GM12878 (cell line): ENCODE results near the gene TGFB2. TPM values are rescaled to one million over a fixed set of nuclear protein-coding genes. Genes with fewer than 3 reads are reported as not detected.
A peak's percentile ranks its signal among the peaks of the same experiment; 100 is the strongest.

Experiments
- ATAC-seq: fragments of 200-7000 bp; cut with Tn5 transposase; 3 replicates; pipeline ENCODE4 v1.9.1; 2020; ENCODE audit warnings: mild to moderate bottlenecking, moderate library complexity
- BruUV-seq: library from RNA; stranded (reverse); fragments of 400-500 nt; replicated peaks from 2 replicates; lab custom pipeline; 2021; lab: Mats Ljungman, UMichigan
- CTCF ChIA-PET: fragments of 300-600 bp; sonication (Branson Sonifier 250); formaldehyde crosslinking; extraction: SDS; loops from one replicate; lab custom pipeline; 2021; ENCODE audit warnings: inconsistent platforms; lab: Yijun Ruan, JAX
- POLR2A ChIA-PET: fragments of 350-600 bp; formaldehyde crosslinking; extraction: SDS; loops from one replicate; lab custom pipeline; 2021; ENCODE audit warnings: inconsistent platforms; lab: Charles Lee
- RAD21 ChIA-PET: fragments of 300-600 bp; sonication (Branson Sonifier 250); formaldehyde crosslinking; loops from one replicate; lab custom pipeline; 2023; ENCODE audit warnings: antibody characterized with exemption; ENCODE audit not compliant: unreplicated experiment; lab: Charles Lee
- SMC1A ChIA-PET: fragments of 300-600 bp; sonication (Branson Sonifier 250); formaldehyde crosslinking; loops from one replicate; lab custom pipeline; 2023; ENCODE audit not compliant: unreplicated experiment, uncharacterized antibody; lab: Charles Lee
- DNase-seq: peaks from one replicate; pipeline ENCODE4 v3.0.0-alpha.2; 2011; ENCODE audit warnings: low read depth, low spot score
- FAIRE-seq: peaks from 3 replicates; lab custom pipeline; 2011; peaks lifted over from hg19 to GRCh38; lab: Jason Lieb, UNC
- H2AFZ ChIP-seq: 2 replicates; pipeline ENCODE4 v1.6.0; 2011; ENCODE audit warnings: low read depth, low read length, control low read depth; ENCODE audit not compliant: control insufficient read depth
- H3K27ac ChIP-seq: 2 replicates; pipeline ENCODE4 v1.5.1; 2011; ENCODE audit warnings: control low read depth; ENCODE audit not compliant: control insufficient read depth, insufficient read depth
- H3K27me3 ChIP-seq, 2 experiments: replicated peaks in 1 of 2; 2 replicates each; pipeline versions ENCODE4 v1.6.0 to v1.6.1; 2011; ENCODE audit warnings: low read length in 1 of 2; ENCODE audit not compliant: control insufficient read depth in 2 of 2, insufficient read depth in 2 of 2
- H3K36me3 ChIP-seq, 2 experiments: 2 replicates each; pipeline ENCODE4 v1.5.1; 2011; ENCODE audit warnings: low read length in 1 of 2; ENCODE audit not compliant: control insufficient read depth in 2 of 2, insufficient read depth in 2 of 2
- H3K4me1 ChIP-seq: 2 replicates; pipeline ENCODE4 v1.6.1; 2011; ENCODE audit warnings: mild to moderate bottlenecking, low read length, moderate library complexity, mixed read lengths; ENCODE audit not compliant: control insufficient read depth, insufficient read depth
- H3K4me2 ChIP-seq: 2 replicates; pipeline ENCODE4 v1.6.0; 2011; ENCODE audit warnings: control low read depth; ENCODE audit not compliant: control insufficient read depth, insufficient read depth
- H3K4me3 ChIP-seq: fragments of 200-600 bp; sonication (generic); 2 replicates; pipeline ENCODE4 v1.5.1; 2016
- H3K79me2 ChIP-seq: 2 replicates; pipeline ENCODE4 v1.6.0; 2011; ENCODE audit warnings: low read length; ENCODE audit not compliant: control insufficient read depth, insufficient read depth
- H3K9ac ChIP-seq: 2 replicates; pipeline ENCODE4 v1.8.0; 2011; ENCODE audit warnings: low read length, control low read depth, mixed read lengths; ENCODE audit not compliant: control insufficient read depth, insufficient read depth
- H3K9me3 ChIP-seq: replicated peaks from 3 replicates; pipeline ENCODE4 v1.5.1; 2011; ENCODE audit warnings: mild to moderate bottlenecking, low read length; ENCODE audit not compliant: control insufficient read depth, insufficient read depth
- H4K20me1 ChIP-seq: 2 replicates; pipeline ENCODE4 v1.6.0; 2011; ENCODE audit not compliant: control insufficient read depth, insufficient read depth
- CTCF ChIP-seq, 3 experiments: IDR thresholded peaks in 2 of 3; conservative IDR thresholded peaks in 1 of 3; 2 replicates each; pipeline ENCODE4 v1.5.1; 2011; ENCODE audit warnings: low read depth in 3 of 3, low read length in 3 of 3, mild to moderate bottlenecking in 3 of 3, control low read depth in 2 of 3, moderate library complexity in 2 of 3, inconsistent platforms in 1 of 3, mixed read lengths in 1 of 3; ENCODE audit not compliant: control insufficient read depth in 2 of 3, insufficient read depth in 1 of 3; ENCODE audit errors: extremely low read depth in 1 of 3
- EED ChIP-seq: sonication (generic); IDR thresholded peaks from 2 replicates; pipeline ENCODE4 v1.6.1; 2016; ENCODE audit warnings: antibody characterized with exemption, low read depth
- EP300 ChIP-seq, 2 experiments: fragments of 150-350 bp in 1 of 2; IDR thresholded peaks; 2 replicates each; pipeline ENCODE4 v1.6.1; 2011 to 2012; ENCODE audit warnings: low read depth in 2 of 2, low read length in 2 of 2, borderline replicate concordance in 1 of 2, improper control_type of control experiment in 1 of 2, inconsistent platforms in 1 of 2; ENCODE audit not compliant: control insufficient read depth in 1 of 2
- RAD21 ChIP-seq: IDR thresholded peaks from 2 replicates; pipeline ENCODE4 v1.6.1; 2011; ENCODE audit warnings: mild to moderate bottlenecking, low read depth, low read length, moderate library complexity; ENCODE audit not compliant: insufficient read depth
- SMC3 ChIP-seq: IDR thresholded peaks from 2 replicates; pipeline ENCODE4 v1.6.1; 2011; ENCODE audit warnings: low read length, improper control_type of control experiment, borderline replicate concordance
- SPI1 ChIP-seq: IDR thresholded peaks from 2 replicates; pipeline ENCODE4 v1.6.1; 2011; ENCODE audit warnings: low read depth, mild to moderate bottlenecking, low read length, moderate library complexity, borderline replicate concordance; ENCODE audit not compliant: insufficient read depth
- TARDBP ChIP-seq: IDR thresholded peaks from 2 replicates; pipeline ENCODE4 v1.6.1; 2016; ENCODE audit warnings: borderline replicate concordance
- ZNF217 ChIP-seq: fragments of 450-650 bp; IDR thresholded peaks from 2 replicates; pipeline ENCODE4 v1.6.1; 2017; ENCODE audit warnings: antibody characterized with exemption, mild to moderate bottlenecking
- WGBS: methylation state at CpG from one replicate; pipeline ENCODE4 v1.1.6; 2016; ENCODE audit warnings: low lambda C conversion rate; ENCODE audit not compliant: insufficient replicate concordance, insufficient coverage; ENCODE audit errors: missing lambda C conversion rate; 5-methylcytosine and 5-hydroxymethylcytosine counted together
- in situ Hi-C: fragments of 300-500 bp; cut with MboI; formaldehyde crosslinking; loops from 9 replicates; pipeline ENCODE4 v1.14.3; 2018; ENCODE audit warnings: mixed read lengths
- intact Hi-C: fragments of 100-400 bp; cut with micrococcal nuclease; formaldehyde crosslinking; loops from one replicate; pipeline ENCODE4 v1.14.2; 2022; ENCODE audit not compliant: unreplicated experiment
- polyA plus RNA-seq, 11 experiments: library from polyadenylated mRNA; depleted of rRNA in 4 of 11; unstranded in 6 of 11; stranded (reverse) in 5 of 11; fragments of >200 nt; fragmentation: Nextera tagmentation in 4 of 11; fragmentation: Illumina TruSeq in 1 of 11; extraction: Ambion mirVana in 4 of 11; extraction: Trizol in 1 of 11; gene quantifications; 1 replicate in 1 of 11; 2 replicates in 10 of 11; pipeline versions ENCODE4 v1.2.1 to v1.2.3, GENCODE V29; 2011 to 2016; ENCODE audit warnings: inconsistent platforms in 2 of 11, missing spikeins in 2 of 11, low read depth in 1 of 11
- total RNA-seq, 4 experiments: library from RNA; depleted of rRNA in 3 of 4; stranded (reverse); fragments of >200 nt in 3 of 4; fragmentation: Illumina TruSeq in 1 of 4; extraction: Trizol in 1 of 4; gene quantifications; 2 replicates each; pipeline versions ENCODE4 v1.2.1 to v1.2.3, GENCODE V29; 2013 to 2021

Gene TGFB2
- total and polyA plus RNA-seq, 10 of the 15 experiments (the other 5 are each of a cell fraction or from before 2014, with no cell fraction given), result 0.03 to 0.11 (median 0.04) TPM; not detected in 6

- TF ChIP-seq SPI1, result no peak
- TF ChIP-seq TARDBP, result no peak
- no peak for TF ChIP-seq ZNF217
- TF ChIP-seq EED, result no peak
- TF ChIP-seq, all 136 proteins: peak for 0
These were observed 16.4 kb upstream of the TGFB2 start (continued) for GRCh38 chr1:218328769-218329168.

- Histone ChIP-seq H2AFZ (no peak overlapping the region), H3K27ac (no peak overlapping the region), H3K36me3 (no peaks in the 10 kb centered on the region), H3K4me2 (no peak overlapping the region), H3K9ac (no peak overlapping the region), H4K20me1 (no peaks in the 10 kb centered on the region), H3K4me1 (no peaks in the 10 kb centered on the region), H3K9me3 (no peaks in the 10 kb centered on the region), H3K79me2 (no peaks in the 10 kb centered on the region), H3K4me3 (no peak overlapping the region), H3K27me3 (no peaks in the 10 kb centered on the region)
- POLR2A ChIA-PET, result no interaction called here
- TF ChIP-seq CTCF (IDR thresholded peaks at IDR 0.05 in 2 of 3, conservative IDR thresholded peaks at IDR 0.05 in 1 of 3; ENCODE audit: control insufficient read depth in 2 of 3, extremely low read depth in 1 of 3, insufficient read depth in 1 of 3, low read depth in 3 of 3, low read length in 3 of 3) (peak; percentile 36 to 69 (median 39); a peak in 5 of 6 replicates), RAD21 (peak; percentile 71), SMC3 (peak; percentile 48; the same call in 1 of the 2 replicates), EP300 (IDR thresholded peaks at IDR 0.05; ENCODE audit: borderline replicate concordance in 1 of 2, control insufficient read depth in 1 of 2, low read depth in 2 of 2, low read length in 2 of 2) (no peak)
- FAIRE-seq (peak; percentile 68), DNase-seq (no peak), ATAC-seq (peak; percentile 76)
- WGBS, result 39% methylated on average over 4 of the region's 4 CpGs
- SMC1A ChIA-PET, result interaction anchor here (0.8 to 1.3 kb wide), 7 partner anchors 11 to 1331 kb away, joined by 3 to 4 read pairs (median 3); no protein-coding TSS in a partner anchor
- CTCF ChIA-PET, result interaction anchor here (0.6 to 2.4 kb wide), 24 partner anchors 9 to 1639 kb away, joined by 3 to 12 read pairs (median 4); no protein-coding TSS in a partner anchor
- in situ Hi-C loops, result no loop called here
- RAD21 ChIA-PET, result interaction anchor here (1.8 kb wide), 1 partner anchor 8 kb away, joined by 9 read pairs; no protein-coding TSS in a partner anchor
- BruUV-seq, result no TSS peak
- intact Hi-C loops, result loop anchor here (1.0 to 10.0 kb wide), 5 partner anchors 191 to 1482 kb away; no protein-coding TSS in a partner anchor
These were observed 15.0 kb upstream of the TGFB2 start for GRCh38 chr1:218330043-218330623.
